ENCODE results near the gene C5orf15. TPM values are rescaled to one million over a fixed set of nuclear protein-coding genes. Genes with fewer than 3 reads are reported as not detected.

Gene C5orf15
- total and polyA plus RNA-seq, 9 of the 15 experiments (the other 6 are each of a cell fraction or from before 2014, with no cell fraction given): 23.3 to 50.7 (median 35.5) TPM

- TF ChIP-seq ETV6 (IDR thresholded peaks at IDR 0.05; ENCODE audit: borderline replicate concordance in 1 of 2, low read depth in 2 of 2, low read length in 1 of 2) (no peak), ETV6 (CRISPR knock-in tag; IDR thresholded peaks at IDR 0.05; ENCODE audit: borderline replicate concordance) (no peak), ZNF232 (CRISPR knock-in tag; IDR thresholded peaks at IDR 0.05) (no peak), SMAD4 (CRISPR knock-in tag; conservative IDR thresholded peaks at IDR 0.05) (peak; percentile 95; the same call in 1 of the 2 replicates), NKRF (IDR thresholded peaks at IDR 0.05; ENCODE audit: borderline replicate concordance) (peak; percentile 22; the same call in 1 of the 2 replicates), RBFOX2 (IDR thresholded peaks at IDR 0.05; ENCODE audit: low read depth, low read length) (peak; percentile 89), LCOR (CRISPR knock-in tag; IDR thresholded peaks at IDR 0.05) (peak; percentile 43; the same call in 1 of the 2 replicates), L3MBTL2 (IDR thresholded peaks at IDR 0.05) (peak; percentile 53), POLR2G (IDR thresholded peaks at IDR 0.05; ENCODE audit: low read depth, low read length) (peak; percentile 83), ZBTB7A (IDR thresholded peaks at IDR 0.05; ENCODE audit: borderline replicate concordance, control insufficient read depth, low read depth, low read length) (peak; percentile 64; the same call in 1 of the 2 replicates), KAT7 (CRISPR knock-in tag; IDR thresholded peaks at IDR 0.05; ENCODE audit: borderline replicate concordance) (peak; percentile 88), CREM (IDR thresholded peaks at IDR 0.05; ENCODE audit: low read depth) (peak; percentile 45), MED1 (CRISPR knock-in tag; IDR thresholded peaks at IDR 0.05; ENCODE audit: borderline replicate concordance) (no peak), AFF4 (CRISPR knock-in tag; IDR thresholded peaks at IDR 0.05) (peak; percentile 79), ZNF263 (CRISPR knock-in tag; IDR thresholded peaks at IDR 0.05; ENCODE audit: borderline replicate concordance) (peak; percentile 59), LEF1 (IDR thresholded peaks at IDR 0.05) (no peak), SP2 (IDR thresholded peaks at IDR 0.05; ENCODE audit: extremely low read depth, low read depth, low read length, poor library complexity, severe bottlenecking) (no peak), TOE1 (IDR thresholded peaks at IDR 0.05; ENCODE audit: borderline replicate concordance) (0 out of 2 replicates have a peak, but pooled peaks have one; percentile 19), TOE1 (CRISPR knock-in tag; IDR thresholded peaks at IDR 0.05; ENCODE audit: borderline replicate concordance, low read depth) (no peak)
- TF ChIP-seq, protein P1, sequence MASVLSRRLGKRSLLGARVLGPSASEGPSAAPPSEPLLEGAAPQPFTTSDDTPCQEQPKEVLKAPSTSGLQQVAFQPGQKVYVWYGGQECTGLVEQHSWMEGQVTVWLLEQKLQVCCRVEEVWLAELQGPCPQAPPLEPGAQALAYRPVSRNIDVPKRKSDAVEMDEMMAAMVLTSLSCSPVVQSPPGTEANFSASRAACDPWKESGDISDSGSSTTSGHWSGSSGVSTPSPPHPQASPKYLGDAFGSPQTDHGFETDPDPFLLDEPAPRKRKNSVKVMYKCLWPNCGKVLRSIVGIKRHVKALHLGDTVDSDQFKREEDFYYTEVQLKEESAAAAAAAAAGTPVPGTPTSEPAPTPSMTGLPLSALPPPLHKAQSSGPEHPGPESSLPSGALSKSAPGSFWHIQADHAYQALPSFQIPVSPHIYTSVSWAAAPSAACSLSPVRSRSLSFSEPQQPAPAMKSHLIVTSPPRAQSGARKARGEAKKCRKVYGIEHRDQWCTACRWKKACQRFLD (CRISPR knock-in tag; IDR thresholded peaks at IDR 0.05): 0 out of 2 replicates have a peak, but pooled peaks have one; percentile 10
Measured at GRCh38 chr5:134004626-134005416, 36.4 kb upstream of the C5orf15 start, which contains the start of gene VDAC1 (continued).

All from K562 (cell line).